HepG2 (cell line): ENCODE data around the gene LDLR. TPM values are rescaled to one million over a fixed set of nuclear protein-coding genes. Genes with fewer than 3 reads are reported as not detected.

Experiments
- ATAC-seq: fragments of 200-7000 bp; cut with Tn5 transposase; 3 replicates; pipeline ENCODE4 v1.9.1; 2020; ENCODE audit warnings: mild to moderate bottlenecking, moderate library complexity
- BruUV-seq: library from RNA; stranded (reverse); fragments of 400-500 nt; replicated peaks from 2 replicates; lab custom pipeline; 2021; lab: Mats Ljungman, UMichigan
- CTCF ChIA-PET: fragments of 300-600 bp; formaldehyde crosslinking; extraction: SDS; loops from one replicate; lab custom pipeline; 2021; ENCODE audit warnings: low total read pairs, inconsistent platforms, low intra/inter-chr PET ratio; lab: Yijun Ruan, JAX
- POLR2A ChIA-PET: fragments of 350-600 bp; sonication (Branson Sonifier 250); formaldehyde crosslinking; loops from one replicate; lab custom pipeline; 2020; ENCODE audit warnings: antibody characterized with exemption, inconsistent platforms; lab: Yijun Ruan, JAX
- DNase-seq: peaks from one replicate; pipeline ENCODE4 v3.0.0-alpha.2; 2015; ENCODE audit warnings: low spot score
- FAIRE-seq: peaks from 3 replicates; lab custom pipeline; 2011; peaks lifted over from hg19 to GRCh38; lab: Jason Lieb, UNC
- H2AFZ ChIP-seq: one replicate; pipeline ENCODE4 v1.6.1; 2011; ENCODE audit warnings: low read length, inconsistent platforms
- H3K27ac ChIP-seq: fragments of 300-600 bp; 3 replicates; pipeline ENCODE4 v1.8.0; 2011; ENCODE audit warnings: mixed run types, mild to moderate bottlenecking, mixed read lengths, low read length, inconsistent platforms; ENCODE audit not compliant: insufficient read depth; ENCODE audit errors: extremely low read length
- H3K27me3 ChIP-seq, 2 experiments: fragments of 200-600 bp in 1 of 2; 2 replicates in 1 of 2; 3 replicates in 1 of 2; pipeline versions ENCODE4 v1.6.0 to v1.8.0; 2011; ENCODE audit warnings: low read length in 2 of 2, mild to moderate bottlenecking in 2 of 2, moderate library complexity in 2 of 2, inconsistent platforms in 1 of 2; ENCODE audit not compliant: insufficient read depth in 2 of 2, control insufficient read depth in 1 of 2
- H3K36me3 ChIP-seq, 2 experiments: fragments of 200-600 bp in 1 of 2; replicated peaks in 1 of 2; 2 replicates in 1 of 2; 3 replicates in 1 of 2; pipeline versions ENCODE4 v1.5.1 to v1.8.0; 2011; ENCODE audit warnings: low read length in 2 of 2, inconsistent platforms in 1 of 2; ENCODE audit not compliant: insufficient read depth in 2 of 2, control insufficient read depth in 1 of 2
- H3K4me1 ChIP-seq: 2 replicates; pipeline ENCODE4 v1.5.1; 2012; ENCODE audit warnings: low read length, inconsistent platforms; ENCODE audit not compliant: insufficient read depth
- H3K4me2 ChIP-seq: 2 replicates; pipeline ENCODE4 v1.6.0; 2011; ENCODE audit warnings: low read depth, low read length, inconsistent platforms
- H3K4me3 ChIP-seq, 3 experiments: fragments of 200-600 bp in 1 of 3; sonication (generic), shearing (Covaris generic) in 1 of 3; replicated peaks in 1 of 3; 2 replicates each; pipeline ENCODE4 v1.5.1; 2011 to 2016; ENCODE audit warnings: low read length in 3 of 3, inconsistent platforms in 2 of 3, low read depth in 2 of 3, mild to moderate bottlenecking in 2 of 3, control low read depth in 1 of 3, mixed read lengths in 1 of 3; ENCODE audit not compliant: insufficient read depth in 1 of 3
- H3K79me2 ChIP-seq: one replicate; pipeline ENCODE4 v1.6.1; 2011; ENCODE audit warnings: low read length, inconsistent platforms; ENCODE audit not compliant: insufficient read depth
- H3K9ac ChIP-seq: 2 replicates; pipeline ENCODE4 v1.6.0; 2011; ENCODE audit warnings: mild to moderate bottlenecking, low read depth, low read length, inconsistent platforms; ENCODE audit not compliant: insufficient read depth
- H3K9me3 ChIP-seq: 2 replicates; pipeline ENCODE4 v1.5.1; 2012; ENCODE audit warnings: mild to moderate bottlenecking, low read length
- H4K20me1 ChIP-seq: 2 replicates; pipeline ENCODE4 v1.6.0; 2011; ENCODE audit warnings: inconsistent platforms, mild to moderate bottlenecking, low read length, moderate library complexity; ENCODE audit not compliant: insufficient read depth
- ADNP ChIP-seq: sonication (generic); formaldehyde crosslinking; IDR thresholded peaks from 2 replicates; pipeline ENCODE4 v1.4.0; 2020; ENCODE audit warnings: missing genetic modification reagents
- KDM1A ChIP-seq: IDR thresholded peaks from 2 replicates; pipeline ENCODE4 v1.6.1; 2016; ENCODE audit warnings: missing compliant biosample characterization
- ZMYM2 ChIP-seq: sonication (generic); formaldehyde crosslinking; IDR thresholded peaks from 2 replicates; pipeline ENCODE4 v1.8.0; 2022; ENCODE audit warnings: mild to moderate bottlenecking, missing genetic modification reagents
- ZMYM3 ChIP-seq: sonication (generic); formaldehyde crosslinking; IDR thresholded peaks from 2 replicates; pipeline ENCODE4 v1.5.1; 2020; ENCODE audit warnings: mild to moderate bottlenecking, missing genetic modification reagents
- ZNF207 ChIP-seq: fragments of 450-650 bp; IDR thresholded peaks from 2 replicates; pipeline ENCODE4 v1.6.1; 2016; ENCODE audit warnings: antibody characterized with exemption, borderline replicate concordance
- ZNF224 ChIP-seq: sonication (generic); formaldehyde crosslinking; IDR thresholded peaks from 2 replicates; pipeline ENCODE4 v1.5.0; 2020; ENCODE audit warnings: mild to moderate bottlenecking, missing genetic modification reagents
- ZNF607 ChIP-seq: sonication (generic); formaldehyde crosslinking; IDR thresholded peaks from 2 replicates; pipeline ENCODE4 v1.5.1; 2020; ENCODE audit warnings: missing genetic modification reagents, mild to moderate bottlenecking, borderline replicate concordance
- ZNF746 ChIP-seq: sonication (generic); formaldehyde crosslinking; IDR thresholded peaks from 2 replicates; pipeline ENCODE4 v1.8.0; 2022; ENCODE audit warnings: mild to moderate bottlenecking, missing genetic modification reagents
- ZNF766 ChIP-seq: sonication (generic); formaldehyde crosslinking; IDR thresholded peaks from 2 replicates; pipeline ENCODE4 v1.5.0; 2020; ENCODE audit warnings: missing genetic modification reagents, borderline replicate concordance
- WGBS: methylation state at CpG from one replicate; pipeline ENCODE4 v1.1.6; 2017; ENCODE audit warnings: low lambda C conversion rate; 5-methylcytosine and 5-hydroxymethylcytosine counted together
- in situ Hi-C: cut with HindIII; loops from 2 replicates; pipeline ENCODE4 v1.10.0; 2017; ENCODE audit warnings: low pct_unique_long_range_greater_than_20kb; ENCODE audit not compliant: extremely low pct_ligation_motif_present
- intact Hi-C: fragments of 100-400 bp; cut with micrococcal nuclease; formaldehyde crosslinking; loops from one replicate; pipeline ENCODE4 v1.10.0; 2022; ENCODE audit not compliant: unreplicated experiment
- polyA plus RNA-seq, 8 experiments: library from polyadenylated mRNA; depleted of rRNA in 3 of 8; stranded (reverse) in 7 of 8; unstranded in 1 of 8; fragments of >200 nt; fragmentation: Illumina TruSeq in 4 of 8; extraction: Trizol in 4 of 8; gene quantifications; 2 replicates each; pipeline versions ENCODE4 v1.2.1 to v1.2.3, GENCODE V29; 2011 to 2016; ENCODE audit warnings: low read depth in 4 of 8, missing spikeins in 1 of 8, mixed read lengths in 1 of 8; ENCODE audit not compliant: insufficient read depth in 1 of 8
- total RNA-seq, 5 experiments: library from RNA; depleted of rRNA; stranded (reverse); fragments of >200 nt; fragmentation: Illumina TruSeq; extraction: Trizol; gene quantifications; 2 replicates each; pipeline ENCODE4 v1.2.3, GENCODE V29; 2016; ENCODE audit warnings: low read depth in 1 of 5
- TF ChIP-seq, protein P1 (sequence below): sonication (generic); formaldehyde crosslinking; IDR thresholded peaks from 2 replicates; pipeline ENCODE4 v1.4.0; 2020; ENCODE audit warnings: missing genetic modification reagents
- TF ChIP-seq, protein P2 (sequence below): sonication (generic); formaldehyde crosslinking; IDR thresholded peaks from 2 replicates; pipeline ENCODE4 v1.4.0; 2020; ENCODE audit warnings: missing genetic modification reagents
- TF ChIP-seq, protein P3 (sequence below): sonication (generic); formaldehyde crosslinking; IDR thresholded peaks from 2 replicates; pipeline ENCODE4 v1.5.1; 2020; ENCODE audit warnings: mild to moderate bottlenecking, missing genetic modification reagents

The LDLR gene
- total and polyA plus RNA-seq, 2 of the 13 experiments (the other 11 are each of a cell fraction or from before 2014, with no cell fraction given) = 51.6 to 92.5 TPM

- intact Hi-C loops (no loop called here), in situ Hi-C loops (no loop called here)
- Histone ChIP-seq H3K36me3 (peaks cover 1 to 19% of the 10 kb centered on the region in 2 experiments; a peak in 4 of 5 replicates), H3K9ac (no peak overlapping the region), H3K4me2 (no peak overlapping the region), H4K20me1 (no peaks in the 10 kb centered on the region), H3K4me3 (no peak overlapping the region), H3K9me3 (no peaks in the 10 kb centered on the region), H3K79me2 (no peaks in the 10 kb centered on the region), H3K4me1 (peaks cover 47% of the 10 kb centered on the region), H2AFZ (no peak overlapping the region), H3K27ac (peak overlapping the region; percentile 38), H3K27me3 (no peaks in the 10 kb centered on the region)
- POLR2A ChIA-PET = interaction anchor here (1.2 kb wide), 1 partner anchor 12 kb away, joined by 3 read pairs; no protein-coding TSS in a partner anchor
- FAIRE-seq = no peak
- DNase-seq = no peak
- no TSS peak for BruUV-seq
- WGBS = 100% methylated on average over 3 of the region's 3 CpGs
- ATAC-seq = no peak
- CTCF ChIA-PET = no interaction called here
- TF ChIP-seq, protein P1, sequence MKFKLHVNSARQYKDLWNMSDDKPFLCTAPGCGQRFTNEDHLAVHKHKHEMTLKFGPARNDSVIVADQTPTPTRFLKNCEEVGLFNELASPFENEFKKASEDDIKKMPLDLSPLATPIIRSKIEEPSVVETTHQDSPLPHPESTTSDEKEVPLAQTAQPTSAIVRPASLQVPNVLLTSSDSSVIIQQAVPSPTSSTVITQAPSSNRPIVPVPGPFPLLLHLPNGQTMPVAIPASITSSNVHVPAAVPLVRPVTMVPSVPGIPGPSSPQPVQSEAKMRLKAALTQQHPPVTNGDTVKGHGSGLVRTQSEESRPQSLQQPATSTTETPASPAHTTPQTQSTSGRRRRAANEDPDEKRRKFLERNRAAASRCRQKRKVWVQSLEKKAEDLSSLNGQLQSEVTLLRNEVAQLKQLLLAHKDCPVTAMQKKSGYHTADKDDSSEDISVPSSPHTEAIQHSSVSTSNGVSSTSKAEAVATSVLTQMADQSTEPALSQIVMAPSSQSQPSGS (CRISPR knock-in tag) = no peak
- TF ChIP-seq, protein P2, sequence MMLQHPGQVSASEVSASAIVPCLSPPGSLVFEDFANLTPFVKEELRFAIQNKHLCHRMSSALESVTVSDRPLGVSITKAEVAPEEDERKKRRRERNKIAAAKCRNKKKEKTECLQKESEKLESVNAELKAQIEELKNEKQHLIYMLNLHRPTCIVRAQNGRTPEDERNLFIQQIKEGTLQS = no peak
- TF ChIP-seq ZNF607 (CRISPR knock-in tag) (no peak), KDM1A (CRISPR knock-in tag) (peak; percentile 61; the same call in 1 of the 2 replicates), ZNF224 (CRISPR knock-in tag) (no peak), ZNF746 (no peak), ZNF207 (no peak), ZMYM3 (peak; percentile 75; the same call in 1 of the 2 replicates), ADNP (0 out of 2 replicates have a peak, but pooled peaks have one; percentile 21), ZNF766 (CRISPR knock-in tag) (no peak), ZMYM2 (CRISPR knock-in tag) (0 out of 2 replicates have a peak, but pooled peaks have one; percentile 45)
- TF ChIP-seq, protein P3, sequence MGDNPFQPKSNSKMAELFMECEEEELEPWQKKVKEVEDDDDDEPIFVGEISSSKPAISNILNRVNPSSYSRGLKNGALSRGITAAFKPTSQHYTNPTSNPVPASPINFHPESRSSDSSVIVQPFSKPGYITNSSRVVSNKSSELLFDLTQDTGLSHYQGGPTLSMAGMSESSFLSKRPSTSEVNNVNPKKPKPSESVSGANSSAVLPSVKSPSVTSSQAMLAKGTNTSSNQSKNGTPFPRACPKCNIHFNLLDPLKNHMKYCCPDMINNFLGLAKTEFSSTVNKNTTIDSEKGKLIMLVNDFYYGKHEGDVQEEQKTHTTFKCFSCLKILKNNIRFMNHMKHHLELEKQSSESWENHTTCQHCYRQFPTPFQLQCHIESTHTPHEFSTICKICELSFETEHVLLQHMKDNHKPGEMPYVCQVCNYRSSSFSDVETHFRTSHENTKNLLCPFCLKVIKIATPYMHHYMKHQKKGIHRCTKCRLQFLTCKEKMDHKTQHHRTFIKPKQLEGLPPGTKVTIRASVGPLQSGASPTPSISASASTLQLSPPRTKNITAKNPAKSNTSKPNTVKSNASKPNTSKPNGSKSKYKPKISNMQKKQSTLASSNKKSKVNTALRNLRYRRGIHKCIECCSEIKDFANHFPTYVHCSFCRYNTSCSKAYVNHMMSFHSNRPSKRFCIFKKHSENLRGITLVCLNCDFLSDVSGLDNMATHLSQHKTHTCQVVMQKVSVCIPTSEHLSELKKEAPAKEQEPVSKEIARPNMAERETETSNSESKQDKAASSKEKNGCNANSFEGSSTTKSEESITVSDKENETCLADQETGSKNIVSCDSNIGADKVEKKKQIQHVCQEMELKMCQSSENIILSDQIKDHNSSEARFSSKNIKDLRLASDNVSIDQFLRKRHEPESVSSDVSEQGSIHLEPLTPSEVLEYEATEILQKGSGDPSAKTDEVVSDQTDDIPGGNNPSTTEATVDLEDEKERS (CRISPR knock-in tag) = no peak
Measured at GRCh38 chr19:11145536-11145924, 56.3 kb downstream of the LDLR start.
